ENCODE results near the gene ARSB.
"Not testable (repeated sequence)": the region's sequence is repeated elsewhere in the genome, so short reads cannot be mapped to it uniquely, and the experiment has no call there.

The ARSB gene

GRCh38 chr5:78771260-78772205, 213.6 kb downstream of the ARSB start:
- no peak for DNase-seq

- no peak for DNase-seq
These were observed 216.2 kb downstream of the ARSB start for GRCh38 chr5:78768781-78769380.

GRCh38 chr5:78766412-78766762, 218.7 kb downstream of the ARSB start:
- no peak for DNase-seq

GRCh38 chr5:78765756-78766411, 219.2 kb downstream of the ARSB start:
- DNase-seq, result no peak

GRCh38 chr5:78765116-78765515, 220.0 kb downstream of the ARSB start:
- DNase-seq, result no peak

GRCh38 chr5:78763659-78764189, 221.4 kb downstream of the ARSB start:
- no peak for DNase-seq

- DNase-seq, result not testable (repeated sequence)
These were observed 222.4 kb downstream of the ARSB start for GRCh38 chr5:78762743-78763142.

GRCh38 chr5:78761840-78762239, 223.3 kb downstream of the ARSB start:
- no peak for DNase-seq

- DNase-seq, result no peak
These were observed 224.3 kb downstream of the ARSB start for GRCh38 chr5:78760770-78761169.

GRCh38 chr5:78760366-78760765, 224.7 kb downstream of the ARSB start:
- no peak for DNase-seq

- no peak for DNase-seq
These were observed 226.8 kb downstream of the ARSB start for GRCh38 chr5:78758169-78758839.

- no peak for DNase-seq
These were observed 227.6 kb downstream of the ARSB start for GRCh38 chr5:78757269-78758053.

- no peak for DNase-seq
These were observed 228.3 kb downstream of the ARSB start for GRCh38 chr5:78756858-78757257.

- no peak for DNase-seq
These were observed 229.2 kb downstream of the ARSB start for GRCh38 chr5:78755822-78756429.

- DNase-seq, result no peak
These were observed 230.5 kb downstream of the ARSB start for GRCh38 chr5:78754655-78755054.

- no peak for DNase-seq
These were observed 232.0 kb downstream of the ARSB start for GRCh38 chr5:78753093-78753531.

GRCh38 chr5:78751872-78752271, 233.2 kb downstream of the ARSB start:
- no peak for DNase-seq

- DNase-seq, result no peak
These were observed 234.8 kb downstream of the ARSB start for GRCh38 chr5:78750281-78750680.

GRCh38 chr5:78747705-78748359, 237.3 kb downstream of the ARSB start:
- DNase-seq, result no peak

GRCh38 chr5:78747055-78747454, 238.1 kb downstream of the ARSB start:
- no peak for DNase-seq
